GM12878 (cell line): ENCODE measurements around the gene DAD1. TPM values are rescaled to one million over a fixed set of nuclear protein-coding genes. Genes with fewer than 3 reads are reported as not detected.

Source experiments
- ATAC-seq: fragments of 200-7000 bp; cut with Tn5 transposase; 3 replicates; pipeline ENCODE4 v1.9.1; 2020; ENCODE audit warnings: mild to moderate bottlenecking, moderate library complexity
- BruUV-seq: library from RNA; stranded (reverse); fragments of 400-500 nt; replicated peaks from 2 replicates; lab custom pipeline; 2021; lab: Mats Ljungman, UMichigan
- CTCF ChIA-PET: fragments of 300-600 bp; sonication (Branson Sonifier 250); formaldehyde crosslinking; extraction: SDS; loops from one replicate; lab custom pipeline; 2021; ENCODE audit warnings: inconsistent platforms; lab: Yijun Ruan, JAX
- POLR2A ChIA-PET: fragments of 350-600 bp; formaldehyde crosslinking; extraction: SDS; loops from one replicate; lab custom pipeline; 2021; ENCODE audit warnings: inconsistent platforms; lab: Charles Lee
- RAD21 ChIA-PET: fragments of 300-600 bp; sonication (Branson Sonifier 250); formaldehyde crosslinking; loops from one replicate; lab custom pipeline; 2023; ENCODE audit warnings: antibody characterized with exemption; ENCODE audit not compliant: unreplicated experiment; lab: Charles Lee
- SMC1A ChIA-PET: fragments of 300-600 bp; sonication (Branson Sonifier 250); formaldehyde crosslinking; loops from one replicate; lab custom pipeline; 2023; ENCODE audit not compliant: unreplicated experiment, uncharacterized antibody; lab: Charles Lee
- DNase-seq: peaks from one replicate; pipeline ENCODE4 v3.0.0-alpha.2; 2011; ENCODE audit warnings: low read depth, low spot score
- FAIRE-seq: peaks from 3 replicates; lab custom pipeline; 2011; peaks lifted over from hg19 to GRCh38; lab: Jason Lieb, UNC
- H2AFZ ChIP-seq: 2 replicates; pipeline ENCODE4 v1.6.0; 2011; ENCODE audit warnings: low read depth, low read length, control low read depth; ENCODE audit not compliant: control insufficient read depth
- H3K27ac ChIP-seq: 2 replicates; pipeline ENCODE4 v1.5.1; 2011; ENCODE audit warnings: control low read depth; ENCODE audit not compliant: control insufficient read depth, insufficient read depth
- H3K27me3 ChIP-seq, 2 experiments: replicated peaks in 1 of 2; 2 replicates each; pipeline versions ENCODE4 v1.6.0 to v1.6.1; 2011; ENCODE audit warnings: low read length in 1 of 2; ENCODE audit not compliant: control insufficient read depth in 2 of 2, insufficient read depth in 2 of 2
- H3K36me3 ChIP-seq, 2 experiments: 2 replicates each; pipeline ENCODE4 v1.5.1; 2011; ENCODE audit warnings: low read length in 1 of 2; ENCODE audit not compliant: control insufficient read depth in 2 of 2, insufficient read depth in 2 of 2
- H3K4me1 ChIP-seq: 2 replicates; pipeline ENCODE4 v1.6.1; 2011; ENCODE audit warnings: mild to moderate bottlenecking, low read length, moderate library complexity, mixed read lengths; ENCODE audit not compliant: control insufficient read depth, insufficient read depth
- H3K4me2 ChIP-seq: 2 replicates; pipeline ENCODE4 v1.6.0; 2011; ENCODE audit warnings: control low read depth; ENCODE audit not compliant: control insufficient read depth, insufficient read depth
- H3K4me3 ChIP-seq: fragments of 200-600 bp; sonication (generic); 2 replicates; pipeline ENCODE4 v1.5.1; 2016
- H3K79me2 ChIP-seq: 2 replicates; pipeline ENCODE4 v1.6.0; 2011; ENCODE audit warnings: low read length; ENCODE audit not compliant: control insufficient read depth, insufficient read depth
- H3K9ac ChIP-seq: 2 replicates; pipeline ENCODE4 v1.8.0; 2011; ENCODE audit warnings: low read length, control low read depth, mixed read lengths; ENCODE audit not compliant: control insufficient read depth, insufficient read depth
- H3K9me3 ChIP-seq: replicated peaks from 3 replicates; pipeline ENCODE4 v1.5.1; 2011; ENCODE audit warnings: mild to moderate bottlenecking, low read length; ENCODE audit not compliant: control insufficient read depth, insufficient read depth
- H4K20me1 ChIP-seq: 2 replicates; pipeline ENCODE4 v1.6.0; 2011; ENCODE audit not compliant: control insufficient read depth, insufficient read depth
- CBFB ChIP-seq: IDR thresholded peaks from 2 replicates; pipeline ENCODE4 v1.6.1; 2016; ENCODE audit warnings: antibody characterized with exemption, low read depth
- EP300 ChIP-seq, 2 experiments: fragments of 150-350 bp in 1 of 2; IDR thresholded peaks; 2 replicates each; pipeline ENCODE4 v1.6.1; 2011 to 2012; ENCODE audit warnings: low read depth in 2 of 2, low read length in 2 of 2, borderline replicate concordance in 1 of 2, improper control_type of control experiment in 1 of 2, inconsistent platforms in 1 of 2; ENCODE audit not compliant: control insufficient read depth in 1 of 2
- NFYB ChIP-seq: IDR thresholded peaks from 2 replicates; pipeline ENCODE4 v1.6.1; 2011; ENCODE audit warnings: low read depth, mild to moderate bottlenecking, low read length, improper control_type of control experiment, moderate library complexity; ENCODE audit not compliant: insufficient read depth
- POU2F2 ChIP-seq: IDR thresholded peaks from 3 replicates; pipeline ENCODE4 v1.6.1; 2011; ENCODE audit warnings: low read depth, mild to moderate bottlenecking, low read length, borderline replicate concordance
- SUPT20H ChIP-seq: IDR thresholded peaks from 2 replicates; pipeline ENCODE4 v1.6.1; 2011; ENCODE audit warnings: low read depth, mild to moderate bottlenecking, low read length, moderate library complexity, borderline replicate concordance; ENCODE audit not compliant: control insufficient read depth
- YBX1 ChIP-seq: fragments of 450-650 bp; IDR thresholded peaks from 2 replicates; pipeline ENCODE4 v1.6.1; 2016; ENCODE audit warnings: antibody characterized with exemption
- ZNF622 ChIP-seq: fragments of 450-650 bp; IDR thresholded peaks from 2 replicates; pipeline ENCODE4 v1.6.1; 2017; ENCODE audit warnings: mild to moderate bottlenecking, inconsistent platforms
- ZZZ3 ChIP-seq: IDR thresholded peaks from 2 replicates; pipeline ENCODE4 v1.6.1; 2011; ENCODE audit warnings: low read depth; ENCODE audit not compliant: control insufficient read depth, insufficient read length
- WGBS: methylation state at CpG from one replicate; pipeline ENCODE4 v1.1.6; 2016; ENCODE audit warnings: low lambda C conversion rate; ENCODE audit not compliant: insufficient replicate concordance, insufficient coverage; ENCODE audit errors: missing lambda C conversion rate; 5-methylcytosine and 5-hydroxymethylcytosine counted together
- in situ Hi-C: fragments of 300-500 bp; cut with MboI; formaldehyde crosslinking; loops from 9 replicates; pipeline ENCODE4 v1.14.3; 2018; ENCODE audit warnings: mixed read lengths
- intact Hi-C: fragments of 100-400 bp; cut with micrococcal nuclease; formaldehyde crosslinking; loops from one replicate; pipeline ENCODE4 v1.14.2; 2022; ENCODE audit not compliant: unreplicated experiment
- polyA plus RNA-seq, 11 experiments: library from polyadenylated mRNA; depleted of rRNA in 4 of 11; unstranded in 6 of 11; stranded (reverse) in 5 of 11; fragments of >200 nt; fragmentation: Nextera tagmentation in 4 of 11; fragmentation: Illumina TruSeq in 1 of 11; extraction: Ambion mirVana in 4 of 11; extraction: Trizol in 1 of 11; gene quantifications; 1 replicate in 1 of 11; 2 replicates in 10 of 11; pipeline versions ENCODE4 v1.2.1 to v1.2.3, GENCODE V29; 2011 to 2016; ENCODE audit warnings: inconsistent platforms in 2 of 11, missing spikeins in 2 of 11, low read depth in 1 of 11
- total RNA-seq, 4 experiments: library from RNA; depleted of rRNA in 3 of 4; stranded (reverse); fragments of >200 nt in 3 of 4; fragmentation: Illumina TruSeq in 1 of 4; extraction: Trizol in 1 of 4; gene quantifications; 2 replicates each; pipeline versions ENCODE4 v1.2.1 to v1.2.3, GENCODE V29; 2013 to 2021
- TF ChIP-seq, protein P1 (sequence below): fragments of 450-650 bp; IDR thresholded peaks from 2 replicates; pipeline ENCODE4 v1.6.1; 2017; ENCODE audit warnings: antibody characterized with exemption, mild to moderate bottlenecking, moderate library complexity
- TF ChIP-seq, protein P2 (sequence below): IDR thresholded peaks from 2 replicates; pipeline ENCODE4 v1.6.1; 2012; ENCODE audit warnings: low read depth, low read length, improper control_type of control experiment
- TF ChIP-seq, protein P3 (sequence below): fragments of 150-350 bp; IDR thresholded peaks from 2 replicates; pipeline ENCODE4 v1.6.1; 2014; ENCODE audit warnings: mild to moderate bottlenecking, low read depth, low read length

The DAD1 gene
- total and polyA plus RNA-seq, 10 of the 15 experiments (the other 5 are each of a cell fraction or from before 2014, with no cell fraction given), result 161 to 920 (median 319) TPM

DNA sequence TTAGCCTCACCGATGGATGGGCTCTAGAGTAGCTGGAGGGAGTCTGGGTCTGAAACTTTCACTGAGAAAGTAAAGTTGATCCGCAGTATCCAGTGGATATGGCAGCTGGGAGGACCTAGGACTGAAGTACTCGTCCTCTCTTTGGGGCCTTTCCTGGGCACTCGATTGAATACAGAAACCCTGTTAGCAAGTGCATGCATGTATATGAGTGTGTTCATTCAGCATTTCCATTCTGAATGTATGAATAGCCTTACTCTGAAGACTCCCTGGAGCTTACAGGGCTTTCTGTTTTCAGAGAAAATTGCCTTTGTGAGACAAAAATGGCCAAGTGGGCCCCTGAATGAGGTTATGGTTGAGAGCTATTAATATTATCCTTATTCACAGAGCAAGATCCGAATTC lies 62.8 kb downstream of the DAD1 start:
- no peaks in the 10 kb centered on the region for H3K9me3 ChIP-seq
- H3K79me2 ChIP-seq, result peaks cover 70% of the 10 kb centered on the region
- H3K27ac ChIP-seq, result peak overlapping the region; percentile 54
- POLR2A ChIA-PET, result interaction anchor here (0.6 to 12.2 kb wide), 5 partner anchors 13 to 266 kb away, joined by 3 to 339 read pairs (median 4); no protein-coding TSS in a partner anchor
- intact Hi-C loops (no loop called here), in situ Hi-C loops (no loop called here)
- DNase-seq (no peak), ATAC-seq (no peak), FAIRE-seq (no peak)
- no peaks in the 10 kb centered on the region for H3K27me3 ChIP-seq
- no peak overlapping the region; the same call in 1 of the 2 replicates for H2AFZ ChIP-seq
- H3K4me2 ChIP-seq, result peak overlapping the region; percentile 40
- H3K36me3 ChIP-seq, result peaks cover 0 to 6% of the 10 kb centered on the region in 2 experiments; a peak in 2 of 4 replicates
- TF ChIP-seq POU2F2 (no peak), ZZZ3 (no peak), SUPT20H (no peak), YBX1 (no peak), CBFB (no peak), ZNF622 (no peak), NFYB (no peak), EP300 (IDR thresholded peaks at IDR 0.05; ENCODE audit: borderline replicate concordance in 1 of 2, control insufficient read depth in 1 of 2, low read depth in 2 of 2, low read length in 2 of 2) (no peak)
- TF ChIP-seq, protein P1, sequence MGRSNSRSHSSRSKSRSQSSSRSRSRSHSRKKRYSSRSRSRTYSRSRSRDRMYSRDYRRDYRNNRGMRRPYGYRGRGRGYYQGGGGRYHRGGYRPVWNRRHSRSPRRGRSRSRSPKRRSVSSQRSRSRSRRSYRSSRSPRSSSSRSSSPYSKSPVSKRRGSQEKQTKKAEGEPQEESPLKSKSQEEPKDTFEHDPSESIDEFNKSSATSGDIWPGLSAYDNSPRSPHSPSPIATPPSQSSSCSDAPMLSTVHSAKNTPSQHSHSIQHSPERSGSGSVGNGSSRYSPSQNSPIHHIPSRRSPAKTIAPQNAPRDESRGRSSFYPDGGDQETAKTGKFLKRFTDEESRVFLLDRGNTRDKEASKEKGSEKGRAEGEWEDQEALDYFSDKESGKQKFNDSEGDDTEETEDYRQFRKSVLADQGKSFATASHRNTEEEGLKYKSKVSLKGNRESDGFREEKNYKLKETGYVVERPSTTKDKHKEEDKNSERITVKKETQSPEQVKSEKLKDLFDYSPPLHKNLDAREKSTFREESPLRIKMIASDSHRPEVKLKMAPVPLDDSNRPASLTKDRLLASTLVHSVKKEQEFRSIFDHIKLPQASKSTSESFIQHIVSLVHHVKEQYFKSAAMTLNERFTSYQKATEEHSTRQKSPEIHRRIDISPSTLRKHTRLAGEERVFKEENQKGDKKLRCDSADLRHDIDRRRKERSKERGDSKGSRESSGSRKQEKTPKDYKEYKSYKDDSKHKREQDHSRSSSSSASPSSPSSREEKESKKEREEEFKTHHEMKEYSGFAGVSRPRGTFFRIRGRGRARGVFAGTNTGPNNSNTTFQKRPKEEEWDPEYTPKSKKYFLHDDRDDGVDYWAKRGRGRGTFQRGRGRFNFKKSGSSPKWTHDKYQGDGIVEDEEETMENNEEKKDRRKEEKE, result no peak
- TF ChIP-seq, protein P2, sequence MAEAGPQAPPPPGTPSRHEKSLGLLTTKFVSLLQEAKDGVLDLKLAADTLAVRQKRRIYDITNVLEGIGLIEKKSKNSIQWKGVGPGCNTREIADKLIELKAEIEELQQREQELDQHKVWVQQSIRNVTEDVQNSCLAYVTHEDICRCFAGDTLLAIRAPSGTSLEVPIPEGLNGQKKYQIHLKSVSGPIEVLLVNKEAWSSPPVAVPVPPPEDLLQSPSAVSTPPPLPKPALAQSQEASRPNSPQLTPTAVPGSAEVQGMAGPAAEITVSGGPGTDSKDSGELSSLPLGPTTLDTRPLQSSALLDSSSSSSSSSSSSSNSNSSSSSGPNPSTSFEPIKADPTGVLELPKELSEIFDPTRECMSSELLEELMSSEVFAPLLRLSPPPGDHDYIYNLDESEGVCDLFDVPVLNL, result no peak
- TF ChIP-seq, protein P3, sequence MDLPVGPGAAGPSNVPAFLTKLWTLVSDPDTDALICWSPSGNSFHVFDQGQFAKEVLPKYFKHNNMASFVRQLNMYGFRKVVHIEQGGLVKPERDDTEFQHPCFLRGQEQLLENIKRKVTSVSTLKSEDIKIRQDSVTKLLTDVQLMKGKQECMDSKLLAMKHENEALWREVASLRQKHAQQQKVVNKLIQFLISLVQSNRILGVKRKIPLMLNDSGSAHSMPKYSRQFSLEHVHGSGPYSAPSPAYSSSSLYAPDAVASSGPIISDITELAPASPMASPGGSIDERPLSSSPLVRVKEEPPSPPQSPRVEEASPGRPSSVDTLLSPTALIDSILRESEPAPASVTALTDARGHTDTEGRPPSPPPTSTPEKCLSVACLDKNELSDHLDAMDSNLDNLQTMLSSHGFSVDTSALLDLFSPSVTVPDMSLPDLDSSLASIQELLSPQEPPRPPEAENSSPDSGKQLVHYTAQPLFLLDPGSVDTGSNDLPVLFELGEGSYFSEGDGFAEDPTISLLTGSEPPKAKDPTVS, result no peak
- WGBS, result 28% methylated on average over 5 of the region's 5 CpGs
- peaks cover 79% of the 10 kb centered on the region for H3K4me1 ChIP-seq
- CTCF ChIA-PET, result interaction anchor here (0.9 to 2.8 kb wide), 8 partner anchors 8 to 41 kb away, joined by 3 to 9 read pairs (median 4); no protein-coding TSS in a partner anchor
- SMC1A ChIA-PET, result interaction anchor here (0.7 to 12.3 kb wide), 9 partner anchors 8 to 136 kb away, joined by 3 to 399 read pairs (median 4); no protein-coding TSS in a partner anchor
- H4K20me1 ChIP-seq, result no peaks in the 10 kb centered on the region
- no peak overlapping the region for H3K9ac ChIP-seq
- no peak overlapping the region for H3K4me3 ChIP-seq
- RAD21 ChIA-PET, result interaction anchor here (0.9 to 1.6 kb wide), 4 partner anchors 11 to 29 kb away, joined by 3 to 4 read pairs (median 3); no protein-coding TSS in a partner anchor
- no TSS peak for BruUV-seq
